DMS114 treated with DMSO at 0.1 percent for 48 hours (cell line): ENCODE data around the gene TRIM63.
"Not testable (repeated sequence)": the region's sequence is repeated elsewhere in the genome, so short reads cannot be mapped to it uniquely, and the experiment has no call there.

Experiments used
- DNase-seq: peaks from one replicate; lab custom pipeline; 2025; ENCODE audit not compliant: unreplicated experiment; lab: John Stamatoyannopoulos, UW

TRIM63 gene

GRCh38 chr1:26067432-26067911 lies at the start of gene TRIM63:
TRIM63 (minus strand) TSS chr1:26067630; CDS start chr1:26067494, 136 bp downstream.
- DNase-seq = no peak

DNA sequence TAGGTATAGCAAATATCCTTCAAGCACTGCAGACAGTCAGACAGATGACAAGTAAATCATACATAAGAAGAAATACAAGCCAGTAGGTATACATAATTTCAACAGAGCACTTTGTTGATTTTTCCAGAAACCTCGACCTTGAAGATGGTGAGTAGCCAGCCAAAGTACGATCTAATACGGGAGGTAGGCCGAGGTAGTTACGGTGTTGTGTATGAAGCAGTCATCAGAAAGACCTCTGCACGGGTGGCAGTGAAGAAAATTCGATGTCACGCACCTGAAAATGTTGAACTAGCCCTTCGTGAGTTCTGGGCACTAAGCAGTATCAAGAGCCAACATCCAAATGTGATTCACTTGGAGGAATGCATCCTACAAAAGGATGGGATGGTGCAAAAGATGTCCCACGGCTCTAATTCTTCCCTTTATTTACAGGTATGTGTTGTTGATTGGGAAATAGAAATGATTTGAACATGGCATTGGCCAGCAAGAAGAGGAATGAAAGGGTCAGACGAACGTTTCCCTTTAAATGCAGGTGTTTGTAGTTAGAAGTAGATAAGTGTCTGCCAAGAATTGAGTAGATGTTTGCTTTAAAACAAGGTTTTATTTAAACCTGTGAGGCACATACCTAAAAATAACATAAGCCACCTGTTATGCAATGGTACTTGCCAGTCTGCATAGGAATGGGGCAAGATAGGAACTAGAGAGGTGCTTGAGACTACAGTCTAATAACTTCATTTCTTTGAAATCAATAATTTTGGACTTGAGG lies 46.9 kb upstream of the TRIM63 start:
- DNase-seq = no peak

DNA sequence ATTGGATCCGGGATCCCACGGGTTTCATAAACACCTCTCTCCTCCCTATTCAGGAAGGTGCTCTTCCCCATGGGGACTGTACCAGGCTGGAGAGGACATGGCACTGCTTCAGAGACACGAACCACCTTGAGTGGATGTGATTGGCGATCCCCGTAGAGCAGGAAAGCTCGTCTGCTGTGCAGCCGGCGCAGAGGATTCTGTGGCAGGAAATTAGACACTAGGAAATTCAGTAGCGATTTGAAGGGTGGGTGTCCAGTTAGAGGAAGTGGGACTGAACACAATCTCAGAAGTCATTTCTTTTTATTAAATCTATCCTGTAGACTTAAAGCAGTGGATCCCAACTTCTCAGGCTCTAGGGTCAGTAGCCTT lies 45.0 kb upstream of the TRIM63 start:
- DNase-seq = no peak

- peak; percentile 79 for DNase-seq
Measured at GRCh38 chr1:26111530-26112406, 44.3 kb upstream of the TRIM63 start, which contains the start of gene PDIK1L. PDIK1L (plus strand) TSS chr1:26111824; CDS start chr1:26114309, 2,485 bp downstream.

DNA sequence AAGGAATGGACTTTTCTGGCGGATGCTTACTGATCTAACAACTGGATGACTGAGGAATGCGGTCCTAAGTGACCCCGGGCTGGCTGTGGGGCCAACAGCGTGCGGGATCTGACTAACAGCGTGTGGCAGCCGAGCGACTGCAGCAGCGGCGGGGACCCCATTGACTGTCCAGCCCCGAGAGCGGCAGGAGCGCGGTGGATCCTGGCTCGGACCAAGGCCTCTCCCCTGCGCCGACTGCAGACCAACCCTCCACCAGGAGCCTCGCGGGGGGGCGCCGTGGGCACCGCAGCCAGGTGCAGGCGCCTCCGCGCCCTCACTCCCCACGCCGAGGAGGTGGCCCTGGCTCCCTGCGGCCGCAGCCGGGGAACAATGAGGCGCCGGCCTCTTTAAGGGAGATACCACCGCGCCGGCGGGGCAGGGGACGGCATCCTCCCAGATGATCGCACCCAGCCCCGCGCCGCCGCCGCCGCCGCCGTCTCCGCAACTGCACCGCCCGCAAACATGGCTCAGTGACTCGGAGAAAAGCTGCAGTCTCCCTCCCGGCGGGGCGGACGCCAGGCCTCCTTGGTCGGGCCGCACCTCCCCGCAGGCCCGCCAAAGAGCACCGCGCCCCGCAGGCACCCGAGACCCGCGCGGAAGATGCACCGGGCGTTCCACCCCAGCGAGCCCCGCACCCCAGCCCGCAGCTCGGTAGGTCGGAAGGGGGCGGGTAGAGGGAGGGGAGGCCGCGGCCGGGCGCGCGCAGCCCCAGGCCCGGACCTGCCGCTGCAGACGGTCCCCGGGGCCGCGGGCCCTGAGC lies 43.5 kb upstream of the TRIM63 start:
- peak; percentile 42 for DNase-seq

DNA sequence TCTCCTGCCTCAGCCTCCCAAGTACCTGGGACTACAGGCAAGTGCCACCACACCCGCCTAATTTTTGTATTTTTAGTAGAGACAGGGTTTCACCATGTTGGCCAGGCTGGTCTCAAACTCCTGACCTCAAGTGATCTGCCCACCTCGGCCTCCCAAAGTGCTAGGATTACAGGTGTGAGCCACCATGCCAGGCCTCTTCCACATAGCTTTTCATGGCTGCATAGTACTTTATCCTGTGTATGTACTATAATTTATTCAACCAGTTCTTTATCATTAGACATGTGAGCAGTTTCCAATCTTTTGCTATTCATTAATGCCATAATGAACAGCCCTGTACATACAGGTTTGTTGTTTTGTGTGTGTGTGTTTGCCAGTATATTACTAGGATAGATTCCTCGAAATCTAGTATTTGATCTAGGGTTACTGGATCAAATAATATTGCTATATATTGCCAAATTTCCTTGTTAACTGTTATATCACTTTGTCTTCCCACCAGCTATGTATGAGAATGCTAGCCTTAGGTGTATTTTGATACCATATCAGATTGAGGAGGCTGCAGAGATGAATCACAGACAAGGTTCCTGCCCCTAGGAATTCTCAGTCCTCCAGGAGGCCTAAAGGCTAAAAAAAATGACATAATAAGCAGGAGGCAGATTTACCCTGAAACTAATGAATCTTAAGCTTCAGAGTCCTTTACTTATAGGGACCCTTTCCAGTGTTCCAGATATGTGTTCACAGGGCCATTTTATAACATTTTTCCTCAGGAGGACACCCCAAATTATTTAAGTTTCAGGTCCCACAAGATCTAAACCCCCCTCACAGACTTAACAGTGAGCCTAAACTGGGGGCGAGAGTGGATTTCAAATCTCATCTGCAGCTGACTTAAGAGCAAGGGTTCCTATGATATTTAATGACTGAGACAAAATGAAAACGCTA lies 42.1 kb upstream of the TRIM63 start:
- DNase-seq = no peak

GRCh38 chr1:26105226-26105548 lies 37.8 kb upstream of the TRIM63 start:
- DNase-seq = not testable (repeated sequence)

DNA sequence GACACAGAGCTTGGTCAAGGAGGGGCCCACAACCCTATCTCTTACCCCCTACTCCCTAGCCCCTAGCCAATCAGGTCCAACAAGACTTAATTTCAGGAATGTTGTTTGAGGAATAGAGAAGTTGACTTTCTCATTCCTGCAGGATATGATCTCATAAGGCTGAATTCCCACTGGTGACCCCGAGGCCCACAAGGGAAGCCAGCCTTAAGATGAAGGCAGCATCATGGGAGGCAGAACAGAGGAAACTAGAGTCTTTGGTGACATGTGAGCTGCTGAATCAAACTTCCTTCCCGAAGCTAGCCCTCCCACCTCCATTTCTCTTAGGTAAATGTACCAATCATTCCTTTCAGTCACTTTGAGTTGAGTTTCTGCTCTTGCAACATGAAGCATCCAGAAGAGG lies 35.1 kb upstream of the TRIM63 start:
- DNase-seq = no peak

DNA sequence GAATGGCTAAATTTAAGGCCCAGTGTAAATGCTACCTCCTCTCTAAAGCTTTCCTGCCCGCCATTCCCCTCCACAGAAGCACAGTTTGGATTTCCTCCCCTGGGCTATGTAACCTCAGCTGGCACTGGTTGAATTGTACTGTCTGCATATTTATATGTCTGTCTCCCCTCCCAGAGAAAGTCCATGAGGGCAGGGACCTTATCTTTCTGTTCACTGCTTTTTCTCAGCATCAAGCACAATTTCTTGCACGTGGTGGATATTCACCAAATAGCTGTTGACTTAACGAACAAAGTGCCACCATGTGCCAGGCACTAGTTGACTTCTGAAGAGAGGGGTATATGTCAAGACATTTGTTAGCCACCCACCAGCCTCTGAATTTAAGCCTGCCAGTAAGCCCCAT lies 34.7 kb upstream of the TRIM63 start:
- no peak for DNase-seq

GRCh38 chr1:26100204-26100603 lies 32.8 kb upstream of the TRIM63 start:
- DNase-seq = not testable (repeated sequence)

GRCh38 chr1:26099780-26100179 lies 32.4 kb upstream of the TRIM63 start:
- no peak for DNase-seq

- DNase-seq = no peak
Measured at GRCh38 chr1:26098602-26099001, 31.2 kb upstream of the TRIM63 start.

- DNase-seq = no peak
Measured at GRCh38 chr1:26097696-26098095, 30.3 kb upstream of the TRIM63 start.

GRCh38 chr1:26096471-26096870 lies 29.0 kb upstream of the TRIM63 start:
- no peak for DNase-seq

DNA sequence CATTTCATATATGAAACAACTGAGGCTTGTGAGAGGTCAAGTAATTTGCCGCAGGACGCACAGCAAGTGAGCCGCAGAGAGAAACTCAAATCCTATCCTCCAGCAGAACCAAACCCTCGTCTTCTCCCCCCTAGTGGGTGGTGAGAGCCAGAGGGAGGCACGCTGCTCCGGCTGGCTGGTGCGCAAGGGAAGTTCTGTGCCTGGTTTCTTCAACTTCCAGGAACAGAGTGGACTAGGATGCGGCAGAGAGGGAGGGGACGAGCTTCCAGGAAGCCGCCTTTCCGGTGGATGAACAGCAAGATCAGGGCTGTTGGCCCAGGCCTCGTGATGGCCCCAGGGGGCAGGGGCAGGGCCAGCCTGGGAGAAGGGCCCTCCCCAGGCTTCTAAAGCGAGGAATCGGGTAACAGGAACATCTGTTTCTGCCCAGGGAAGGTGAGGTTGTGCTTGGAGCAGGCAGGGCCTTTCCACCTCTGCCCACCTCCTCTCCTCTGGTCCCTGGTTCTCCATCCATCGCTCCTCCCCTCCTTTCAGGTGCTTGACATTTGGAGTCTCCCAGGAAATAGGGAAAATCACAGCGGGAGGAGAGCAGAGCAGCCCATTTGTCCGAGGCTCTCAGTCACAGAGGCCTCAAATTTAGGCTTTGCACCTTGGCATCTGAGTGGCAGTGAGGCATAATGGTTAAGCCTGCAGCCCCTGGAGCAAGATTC lies 27.4 kb upstream of the TRIM63 start:
- DNase-seq = no peak

GRCh38 chr1:26094076-26094669 lies 26.7 kb upstream of the TRIM63 start:
- no peak for DNase-seq

DNA sequence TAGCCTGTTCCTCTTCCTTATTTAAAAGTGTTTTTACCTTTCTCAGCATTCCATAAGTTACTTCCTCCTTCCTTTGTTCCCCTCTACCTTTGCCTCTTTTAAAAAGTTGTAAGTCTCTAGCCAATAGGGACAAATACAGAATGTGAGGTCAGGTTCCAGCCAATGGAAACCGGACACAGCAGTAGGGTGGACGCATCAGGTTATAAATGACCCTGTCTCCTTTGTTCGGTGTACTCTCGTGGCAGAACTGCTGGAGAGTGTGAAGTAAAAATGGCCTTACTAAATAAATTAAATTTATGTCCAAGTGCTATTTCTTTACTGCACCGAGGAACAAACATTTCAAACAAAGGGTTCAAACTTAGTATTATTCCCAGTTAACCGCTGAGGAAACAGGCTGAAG lies 26.1 kb upstream of the TRIM63 start:
- not testable (repeated sequence) for DNase-seq

DNA sequence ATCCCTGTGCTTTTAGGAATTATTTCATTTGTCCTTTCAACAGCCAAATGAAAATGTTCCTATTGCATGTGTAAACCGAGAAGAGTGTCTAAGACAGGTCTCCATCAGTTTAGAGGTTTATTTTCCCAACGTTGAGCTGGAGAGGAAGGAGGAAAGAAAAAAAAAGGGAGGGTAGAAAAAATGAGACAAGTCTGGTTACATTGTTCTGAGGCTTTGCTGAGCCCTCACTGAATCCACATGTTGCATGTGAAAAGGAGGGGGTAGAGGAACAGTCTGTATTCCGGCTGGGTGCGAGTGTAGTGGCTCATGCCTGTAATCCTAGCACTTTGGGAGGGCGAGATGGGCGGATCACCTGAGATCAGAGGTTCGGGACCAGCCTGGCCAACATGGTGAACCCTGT lies 25.0 kb upstream of the TRIM63 start:
- no peak for DNase-seq

DNA sequence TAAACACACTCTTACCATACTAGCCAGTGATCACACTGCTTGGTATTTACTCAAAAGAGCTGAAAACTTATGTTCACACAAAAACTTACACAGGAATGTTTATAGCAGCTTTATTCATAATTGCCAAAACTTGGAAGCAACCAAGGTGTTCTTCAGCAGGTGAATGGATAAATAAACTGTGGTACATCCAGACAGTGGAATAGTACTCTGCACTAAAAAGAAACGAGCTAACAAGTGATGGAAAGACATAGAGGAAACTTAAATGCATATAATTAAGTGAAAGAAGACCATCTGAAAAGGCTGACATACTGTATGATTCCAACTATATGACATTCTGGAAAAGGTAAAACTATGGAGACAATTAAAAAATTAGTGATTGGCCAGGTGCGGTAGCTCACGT lies 23.5 kb upstream of the TRIM63 start:
- DNase-seq = no peak
